SHP77 treated with DMSO at 0.1 percent for 48 hours (cell line): ENCODE results near the gene FEN1.

Experiments
- DNase-seq: peaks from one replicate; lab custom pipeline; 2025; lab: John Stamatoyannopoulos, UW

FEN1 gene

GRCh38 chr11:61817471-61818202 lies 24.9 kb downstream of the FEN1 start:
- no peak for DNase-seq

GRCh38 chr11:61820174-61820573 lies 27.5 kb downstream of the FEN1 start:
- DNase-seq: no peak

- DNase-seq: peak; percentile 28
Measured at GRCh38 chr11:61826930-61827570, 34.3 kb downstream of the FEN1 start.

- peak; percentile 86 for DNase-seq
Measured at GRCh38 chr11:61827571-61828378, 35.1 kb downstream of the FEN1 start, which contains the start of gene FADS2. TSS of gene FADS2 (plus strand) at chr11:61828300. CDS start at chr11:61828391, 91 bp downstream.

- DNase-seq: no peak
Measured at GRCh38 chr11:61828379-61828628, 35.6 kb downstream of the FEN1 start.

- no peak for DNase-seq
Measured at GRCh38 chr11:61828629-61829407, 36.1 kb downstream of the FEN1 start.

GRCh38 chr11:61829806-61830205 lies 37.1 kb downstream of the FEN1 start:
- no peak for DNase-seq

GRCh38 chr11:61830237-61831105 lies 37.8 kb downstream of the FEN1 start:
- no peak for DNase-seq

GRCh38 chr11:61832207-61832606 lies 39.5 kb downstream of the FEN1 start:
- no peak for DNase-seq

- DNase-seq: no peak
Measured at GRCh38 chr11:61832754-61833153, 40.0 kb downstream of the FEN1 start.

- no peak for DNase-seq
Measured at GRCh38 chr11:61833471-61833870, 40.8 kb downstream of the FEN1 start.

- DNase-seq: no peak
Measured at GRCh38 chr11:61833926-61834277, 41.2 kb downstream of the FEN1 start.

GRCh38 chr11:61834278-61835048 lies 41.8 kb downstream of the FEN1 start:
- DNase-seq: no peak

- DNase-seq: no peak
Measured at GRCh38 chr11:61836193-61836592, 43.5 kb downstream of the FEN1 start.

GRCh38 chr11:61837411-61838005 lies 44.8 kb downstream of the FEN1 start:
- DNase-seq: no peak

- DNase-seq: no peak
Measured at GRCh38 chr11:61838501-61838900, 45.8 kb downstream of the FEN1 start.

GRCh38 chr11:61838921-61839320 lies 46.2 kb downstream of the FEN1 start:
- DNase-seq: no peak

GRCh38 chr11:61839742-61840141 lies 47.0 kb downstream of the FEN1 start:
- no peak for DNase-seq

- DNase-seq: no peak
Measured at GRCh38 chr11:61840371-61840770, 47.7 kb downstream of the FEN1 start.
